WTC11 (cell line): ENCODE results near the gene ANXA2.

ENCODE experiments used
- CTCF ChIP-seq: fragments of 200-600 bp; IDR thresholded peaks from 2 replicates; pipeline ENCODE4 v1.8.0; 2022; ENCODE audit warnings: antibody characterized with exemption
- FOXK1 ChIP-seq: sonication (generic); formaldehyde crosslinking; IDR thresholded peaks from 2 replicates; pipeline ENCODE4 v1.8.0; 2022; ENCODE audit warnings: mild to moderate bottlenecking, moderate library complexity, missing genetic modification reagents

- TF ChIP-seq CTCF (no peak), FOXK1 (CRISPR knock-in tag) (no peak)
These were observed 40.9 kb upstream of the ANXA2 start for GRCh38 chr15:60438646-60439045.
